NCI-H1105 (cell line): Measurements from ENCODE around the gene SRMS.

Experiments
- DNase-seq: peaks from one replicate; lab custom pipeline; 2025; lab: John Stamatoyannopoulos, UW

The SRMS gene

GRCh38 chr20:63500151-63500901 is 47.2 kb downstream of the SRMS start:
- no peak for DNase-seq

DNA sequence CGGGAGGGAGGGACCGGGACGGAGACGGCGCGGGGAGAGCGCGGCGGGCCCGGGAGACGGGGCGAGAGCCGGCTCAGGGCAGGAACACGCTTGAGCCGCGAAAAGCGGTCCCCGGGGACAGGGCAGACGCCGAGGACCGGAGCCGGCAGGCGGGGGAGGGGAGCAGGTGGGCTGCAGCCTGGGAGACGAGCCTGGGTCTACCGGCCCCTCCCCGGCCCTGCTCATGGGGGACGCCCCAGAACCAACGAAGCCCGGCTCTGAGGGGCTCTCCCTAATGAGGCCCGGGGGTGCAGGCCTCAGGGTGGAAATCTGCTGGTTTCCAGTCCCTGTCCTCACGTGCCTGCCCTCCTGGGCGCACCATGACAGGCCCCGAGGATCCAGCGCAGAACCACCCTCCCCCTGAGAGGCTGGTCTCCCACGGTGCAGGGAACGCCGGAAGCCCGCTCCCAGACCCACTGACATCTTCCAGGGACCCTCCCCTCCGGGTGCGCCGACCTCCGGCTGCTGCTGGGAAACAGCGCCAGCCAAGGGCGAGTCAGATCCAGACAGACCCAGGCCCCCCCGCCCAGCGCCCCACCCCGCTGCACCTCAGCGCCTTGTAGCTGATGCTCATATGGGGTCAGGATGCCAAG is 48.1 kb downstream of the SRMS start:
- no peak for DNase-seq

GRCh38 chr20:63498960-63499337 is 48.6 kb downstream of the SRMS start, which contains the start of gene EEF1A2:
Gene EEF1A2 (minus strand): TSS chr20:63499083. CDS start chr20:63497763, 1,320 bp downstream.
- peak; percentile 47 for DNase-seq

GRCh38 chr20:63497946-63498935 is 49.3 kb downstream of the SRMS start:
- peak; percentile 20 for DNase-seq

- no peak for DNase-seq
Measured at GRCh38 chr20:63497138-63497945, 50.2 kb downstream of the SRMS start.

GRCh38 chr20:63496596-63497120 is 50.9 kb downstream of the SRMS start:
- DNase-seq = no peak

DNA sequence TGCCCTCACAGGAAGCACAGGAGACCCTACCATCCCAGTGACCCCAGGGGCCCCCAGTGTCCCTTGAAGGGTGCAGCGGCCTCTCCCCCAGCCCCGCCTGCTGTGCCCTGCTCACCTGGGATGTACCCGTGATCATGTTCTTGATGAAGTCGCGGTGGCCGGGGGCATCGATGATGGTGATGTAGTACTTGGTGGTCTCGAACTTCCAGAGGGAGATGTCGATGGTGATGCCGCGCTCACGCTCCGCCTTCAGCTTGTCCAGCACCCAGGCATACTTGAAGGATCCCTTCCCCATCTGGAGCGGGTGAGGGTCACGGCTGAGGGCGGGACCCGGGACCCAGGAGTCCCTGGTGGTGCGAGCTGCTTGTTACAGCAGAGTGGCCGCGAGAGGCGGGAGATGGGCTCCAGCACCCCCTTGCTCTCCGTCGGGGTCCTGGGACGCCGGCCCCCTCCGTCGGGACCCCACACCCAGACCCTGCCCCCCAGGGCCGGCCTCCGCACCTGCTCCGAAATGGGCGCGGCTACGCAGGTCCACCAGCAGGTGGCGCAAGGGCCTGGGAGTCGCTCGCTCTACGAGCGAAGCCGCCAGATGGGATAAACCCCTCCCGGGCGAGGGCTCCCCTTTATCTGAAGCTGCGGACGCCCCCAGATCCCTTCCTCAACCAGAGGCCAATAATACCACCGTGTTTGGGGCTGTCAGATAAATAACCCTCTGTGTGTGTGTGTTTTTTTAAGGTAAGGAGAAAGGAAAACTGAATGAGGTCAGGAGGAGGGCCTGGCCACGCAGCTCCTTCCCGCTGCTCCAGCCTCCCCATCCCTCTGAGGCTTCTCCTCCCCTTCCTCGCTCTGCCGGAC is 51.6 kb downstream of the SRMS start:
- DNase-seq = peak; percentile 34

- no peak for DNase-seq
Measured at GRCh38 chr20:63495167-63495720, 52.3 kb downstream of the SRMS start.

DNA sequence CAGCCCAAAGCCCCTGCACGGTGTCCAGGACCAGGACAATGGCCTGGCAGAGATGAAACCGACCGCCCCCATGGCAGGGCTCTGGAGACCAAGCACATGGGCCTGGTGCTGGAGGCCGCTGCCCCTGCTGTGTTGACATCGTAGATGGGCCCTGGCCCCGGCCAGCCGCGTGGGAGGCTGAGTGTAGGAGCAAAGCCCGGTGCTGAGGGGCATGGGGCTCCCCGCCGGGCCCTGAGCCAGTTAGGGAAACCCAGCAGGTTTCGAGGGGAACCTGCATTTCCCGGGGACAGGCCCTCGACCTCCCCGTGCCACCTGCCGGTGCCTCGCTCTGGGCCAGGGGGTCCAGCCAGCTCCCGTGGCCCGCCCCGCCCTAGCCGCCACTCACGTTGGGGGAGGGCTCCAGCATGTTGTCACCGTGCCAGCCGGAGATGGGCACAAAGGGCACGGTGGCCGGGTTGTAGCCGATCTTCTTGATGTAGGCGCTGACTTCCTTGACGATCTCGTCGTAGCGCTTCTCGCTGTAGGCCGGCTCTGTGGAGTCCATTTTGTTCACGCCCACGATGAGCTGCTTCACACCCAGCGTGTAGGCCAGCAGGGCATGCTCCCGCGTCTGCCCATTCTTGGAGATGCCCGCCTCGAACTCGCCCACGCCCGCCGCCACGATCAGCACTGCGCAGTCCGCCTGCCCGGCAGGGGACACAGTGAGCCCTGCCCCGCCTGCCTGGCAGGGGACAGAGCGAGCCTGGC is 53.0 kb downstream of the SRMS start:
- no peak for DNase-seq

- DNase-seq = no peak
Measured at GRCh38 chr20:63494084-63494419, 53.5 kb downstream of the SRMS start.

DNA sequence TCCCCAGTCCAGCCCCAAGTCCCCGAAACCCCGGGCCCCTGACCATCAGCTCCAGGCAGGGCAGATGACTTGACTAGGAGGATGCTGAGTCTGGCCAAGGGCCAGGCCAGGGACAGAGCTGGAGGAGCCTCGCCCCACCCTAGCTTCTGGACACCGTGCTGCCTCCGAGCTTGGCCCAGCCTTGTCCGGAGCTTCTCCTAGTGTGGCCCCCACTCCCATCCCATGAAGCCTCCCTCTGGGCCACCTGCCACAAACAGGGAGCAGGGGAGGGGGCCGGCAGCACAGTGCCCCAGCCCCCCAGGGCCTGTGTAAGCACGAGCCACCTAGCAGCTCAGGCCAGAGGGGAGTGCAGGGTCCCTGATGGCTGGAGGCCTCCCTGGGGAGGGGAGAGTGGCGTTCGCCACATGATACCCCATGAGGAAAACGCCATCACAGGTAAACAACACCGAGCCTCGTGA is 54.0 kb downstream of the SRMS start:
- DNase-seq = no peak

GRCh38 chr20:63492982-63493381 is 54.6 kb downstream of the SRMS start:
- DNase-seq = no peak

DNA sequence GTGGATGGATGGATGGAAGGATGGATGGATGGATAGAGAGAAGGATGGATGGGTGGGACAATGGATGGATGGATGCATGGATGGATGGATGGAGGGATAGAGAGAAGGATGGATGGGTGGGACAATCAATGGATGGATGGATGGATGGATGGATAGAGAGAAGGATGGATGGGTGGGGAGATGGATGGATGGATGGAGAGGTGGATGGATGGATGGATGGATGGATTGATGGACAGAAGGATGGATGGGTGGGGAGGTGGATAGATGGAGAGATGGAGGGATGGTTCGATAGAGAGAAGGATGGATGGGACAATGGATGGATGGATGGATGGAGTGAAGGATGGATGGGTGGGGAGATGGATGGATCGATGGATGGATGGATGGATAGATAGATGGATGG is 55.0 kb downstream of the SRMS start:
- DNase-seq = no peak

- no peak for DNase-seq
Measured at GRCh38 chr20:63491635-63492230, 55.8 kb downstream of the SRMS start.

DNA sequence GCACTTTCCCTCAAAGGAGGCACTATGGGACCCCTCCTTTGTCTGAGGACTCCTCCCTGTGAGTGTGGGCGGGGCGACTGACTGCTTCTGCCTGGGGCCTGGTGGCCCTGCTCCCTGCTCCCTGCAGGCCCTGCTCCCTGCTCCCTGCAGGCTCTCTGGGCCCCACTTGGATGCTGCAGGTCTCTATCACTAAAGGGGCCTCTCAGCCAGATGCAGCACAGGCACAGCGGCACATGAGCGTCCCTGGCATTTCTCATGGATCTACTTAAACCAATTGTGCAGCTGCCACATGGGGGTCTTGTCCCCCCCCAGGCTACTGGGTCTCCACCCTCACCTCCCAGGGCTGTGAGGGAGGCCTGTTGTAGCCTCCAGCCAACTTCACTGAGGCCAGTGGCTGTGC is 56.5 kb downstream of the SRMS start:
- DNase-seq = no peak
